ENCODE measurements around the gene PRSS1.

Gene PRSS1

DNA sequence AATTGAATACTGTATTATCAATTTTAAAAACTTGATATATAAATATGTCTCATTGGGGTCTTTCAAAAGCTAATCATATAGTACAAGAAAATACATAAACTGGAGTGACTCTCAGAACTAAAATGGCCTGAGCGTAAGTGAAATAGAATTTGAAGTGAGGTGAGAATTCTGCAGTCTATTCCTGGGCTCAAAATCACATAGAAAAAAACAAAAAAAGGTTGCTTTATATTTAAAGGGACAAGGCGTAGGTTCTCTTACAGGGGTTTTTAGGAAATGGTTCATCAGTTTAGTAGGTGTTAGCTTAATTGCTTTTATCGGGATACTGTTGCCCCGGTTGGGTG is 36.7 kb upstream of the PRSS1 start:
- TF ChIP-seq EZH2 (optimal IDR thresholded peaks at IDR 0.05; ENCODE audit: low read depth, low read length) (no peak), EZH2phosphoT487 (IDR thresholded peaks at IDR 0.05; ENCODE audit: low read length) (no peak)
- TF ChIP-seq, protein P1, sequence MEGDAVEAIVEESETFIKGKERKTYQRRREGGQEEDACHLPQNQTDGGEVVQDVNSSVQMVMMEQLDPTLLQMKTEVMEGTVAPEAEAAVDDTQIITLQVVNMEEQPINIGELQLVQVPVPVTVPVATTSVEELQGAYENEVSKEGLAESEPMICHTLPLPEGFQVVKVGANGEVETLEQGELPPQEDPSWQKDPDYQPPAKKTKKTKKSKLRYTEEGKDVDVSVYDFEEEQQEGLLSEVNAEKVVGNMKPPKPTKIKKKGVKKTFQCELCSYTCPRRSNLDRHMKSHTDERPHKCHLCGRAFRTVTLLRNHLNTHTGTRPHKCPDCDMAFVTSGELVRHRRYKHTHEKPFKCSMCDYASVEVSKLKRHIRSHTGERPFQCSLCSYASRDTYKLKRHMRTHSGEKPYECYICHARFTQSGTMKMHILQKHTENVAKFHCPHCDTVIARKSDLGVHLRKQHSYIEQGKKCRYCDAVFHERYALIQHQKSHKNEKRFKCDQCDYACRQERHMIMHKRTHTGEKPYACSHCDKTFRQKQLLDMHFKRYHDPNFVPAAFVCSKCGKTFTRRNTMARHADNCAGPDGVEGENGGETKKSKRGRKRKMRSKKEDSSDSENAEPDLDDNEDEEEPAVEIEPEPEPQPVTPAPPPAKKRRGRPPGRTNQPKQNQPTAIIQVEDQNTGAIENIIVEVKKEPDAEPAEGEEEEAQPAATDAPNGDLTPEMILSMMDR (IDR thresholded peaks at IDR 0.05; ENCODE audit: low read length): no peak
- Histone ChIP-seq H2AFZ (ENCODE audit: low read length) (no peak overlapping the region), H3K4me3 (ENCODE audit: low read length) (no peak overlapping the region), H3K9me3 (replicated peaks; ENCODE audit: insufficient read depth, low read length) (no peaks in the 10 kb centered on the region), H3K27ac (ENCODE audit: low read length) (no peak overlapping the region), H3K79me2 (ENCODE audit: low read length) (no peaks in the 10 kb centered on the region), H4K20me1 (ENCODE audit: insufficient read depth, low read length) (no peaks in the 10 kb centered on the region), H3K4me1 (ENCODE audit: low read length) (peaks cover 78% of the 10 kb centered on the region), H3K27me3 (replicated peaks; ENCODE audit: insufficient read depth, low read length) (no peaks in the 10 kb centered on the region), H3K36me3 (replicated peaks; ENCODE audit: insufficient read depth, low read length) (no peaks in the 10 kb centered on the region), H3K4me2 (ENCODE audit: low read depth, low read length) (no peak overlapping the region), H3K9ac (ENCODE audit: low read length) (no peak overlapping the region), H3F3A (ENCODE audit: insufficient read depth, low read length) (peaks cover 32% of the 10 kb centered on the region), H3K9me2 (replicated peaks; ENCODE audit: insufficient read depth, low read length) (no peaks in the 10 kb centered on the region)
- no peak for DNase-seq

DNA sequence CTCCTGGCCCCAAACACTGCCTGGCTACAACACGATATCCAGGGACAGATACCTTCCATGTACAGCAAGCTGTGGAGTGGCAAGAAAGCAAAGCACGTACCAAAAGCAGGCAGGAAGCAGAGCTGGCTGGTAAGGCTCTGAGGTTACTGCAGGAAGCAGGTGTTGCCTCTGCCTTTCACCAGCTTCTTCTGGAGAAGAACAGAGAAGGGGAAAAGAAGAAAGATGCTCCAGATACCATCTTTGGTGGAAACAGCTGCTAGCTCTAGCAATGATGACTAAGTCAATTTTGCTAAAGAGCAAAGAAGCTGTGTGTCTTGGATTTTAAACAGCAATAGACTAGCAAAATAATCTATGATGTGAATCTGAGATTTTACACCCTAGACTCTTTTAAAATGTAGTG is 34.9 kb upstream of the PRSS1 start:
- Histone ChIP-seq H3K27ac (ENCODE audit: low read length) (peak overlapping the region; percentile 7; the same call in 1 of the 2 replicates), H2AFZ (ENCODE audit: low read length) (no peak overlapping the region), H3K4me2 (ENCODE audit: low read depth, low read length) (peak overlapping the region; percentile 22), H3F3A (ENCODE audit: insufficient read depth, low read length) (peaks cover 32% of the 10 kb centered on the region), H4K20me1 (ENCODE audit: insufficient read depth, low read length) (no peaks in the 10 kb centered on the region), H3K36me3 (replicated peaks; ENCODE audit: insufficient read depth, low read length) (no peaks in the 10 kb centered on the region), H3K9ac (ENCODE audit: low read length) (no peak overlapping the region), H3K27me3 (replicated peaks; ENCODE audit: insufficient read depth, low read length) (no peaks in the 10 kb centered on the region), H3K9me3 (replicated peaks; ENCODE audit: insufficient read depth, low read length) (no peaks in the 10 kb centered on the region), H3K4me1 (ENCODE audit: low read length) (peaks cover 63% of the 10 kb centered on the region), H3K4me3 (ENCODE audit: low read length) (no peak overlapping the region), H3K79me2 (ENCODE audit: low read length) (no peaks in the 10 kb centered on the region), H3K9me2 (replicated peaks; ENCODE audit: insufficient read depth, low read length) (no peaks in the 10 kb centered on the region)
- no peak for TF ChIP-seq EZH2phosphoT487 (IDR thresholded peaks at IDR 0.05; ENCODE audit: low read length)
- TF ChIP-seq, protein P1 (IDR thresholded peaks at IDR 0.05; ENCODE audit: low read length): no peak
- no peak for TF ChIP-seq EZH2 (optimal IDR thresholded peaks at IDR 0.05; ENCODE audit: low read depth, low read length)
- DNase-seq: peak; percentile 91

DNA sequence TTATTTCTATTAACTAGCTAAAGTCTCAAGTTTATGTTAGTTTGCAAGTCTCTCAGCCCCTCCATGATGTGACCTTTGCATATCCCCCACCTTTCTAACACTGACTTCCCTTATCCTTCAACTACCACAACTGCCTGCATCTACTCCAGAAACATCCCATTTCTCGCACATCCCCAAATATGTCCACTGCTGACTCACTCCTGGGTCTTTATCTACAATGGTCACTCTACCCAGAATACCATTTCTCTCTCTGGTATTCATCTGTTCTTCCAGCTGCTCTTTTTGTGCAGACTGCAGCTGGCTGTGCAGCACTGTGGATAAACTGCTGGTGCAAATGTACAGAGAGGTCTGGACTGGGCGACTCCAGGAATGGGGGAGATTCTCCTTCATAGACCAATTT is 32.7 kb upstream of the PRSS1 start:
- peaks cover 19% of the 10 kb centered on the region for H3F3A ChIP-seq (ENCODE audit: insufficient read depth, low read length)
- H3K9me3 ChIP-seq (replicated peaks; ENCODE audit: insufficient read depth, low read length): no peaks in the 10 kb centered on the region
- no peaks in the 10 kb centered on the region for H3K36me3 ChIP-seq (replicated peaks; ENCODE audit: insufficient read depth, low read length)
- H2AFZ ChIP-seq (ENCODE audit: low read length): no peak overlapping the region
- H3K4me2 ChIP-seq (ENCODE audit: low read depth, low read length): no peak overlapping the region
- H4K20me1 ChIP-seq (ENCODE audit: insufficient read depth, low read length): no peaks in the 10 kb centered on the region
- no peak overlapping the region for H3K27ac ChIP-seq (ENCODE audit: low read length)
- no peak for DNase-seq
- H3K79me2 ChIP-seq (ENCODE audit: low read length): no peaks in the 10 kb centered on the region
- H3K27me3 ChIP-seq (replicated peaks; ENCODE audit: insufficient read depth, low read length): no peaks in the 10 kb centered on the region
- TF ChIP-seq EZH2 (optimal IDR thresholded peaks at IDR 0.05; ENCODE audit: low read depth, low read length): no peak
- TF ChIP-seq, protein P1 (IDR thresholded peaks at IDR 0.05; ENCODE audit: low read length): no peak
- no peak for TF ChIP-seq EZH2phosphoT487 (IDR thresholded peaks at IDR 0.05; ENCODE audit: low read length)
- no peak overlapping the region for H3K9ac ChIP-seq (ENCODE audit: low read length)
- H3K4me1 ChIP-seq (ENCODE audit: low read length): peaks cover 41% of the 10 kb centered on the region
- no peak overlapping the region for H3K4me3 ChIP-seq (ENCODE audit: low read length)
- no peaks in the 10 kb centered on the region for H3K9me2 ChIP-seq (replicated peaks; ENCODE audit: insufficient read depth, low read length)
